Natural killer cell treated with Interleukin-12 subunit alpha and Interleukin-12 subunit beta and Interleukin-15 and Interleukin-18, amount 100 ng/mL, for 72 hours (primary cell): Measurements from ENCODE around the gene PYGB. TPM values are rescaled to one million over a fixed set of nuclear protein-coding genes. Genes with fewer than 3 reads are reported as not detected.

ENCODE experiments used
- ATAC-seq, 2 donors: fragments of 150-1000 bp; cut with Tn5 transposase in 1 of 2; sonication (Bioruptor Pico), chemical (Tn5 transposase) in 1 of 2; 2 replicates each; pipeline ENCODE4 v1.10.0; 2021
- DNase-seq: peaks from one replicate; pipeline ENCODE4 v3.0.0; 2022; ENCODE audit warnings: low spot score
- H3K27ac Mint-ChIP-seq, 2 donors: 1 replicate in 1 of 2; 2 replicates in 1 of 2; pipeline ENCODE4 v1.8.0; 2022; ENCODE audit warnings: mixed read lengths in 2 of 2, mild to moderate bottlenecking in 1 of 2, moderate library complexity in 1 of 2
- H3K27me3 Mint-ChIP-seq, 2 donors: 1 replicate in 1 of 2; 2 replicates in 1 of 2; pipeline ENCODE4 v1.8.0; 2022; ENCODE audit warnings: mixed read lengths in 2 of 2
- H3K36me3 Mint-ChIP-seq: one replicate; pipeline ENCODE4 v1.8.0; 2022; ENCODE audit warnings: mixed read lengths
- H3K4me1 Mint-ChIP-seq, 2 donors: 1 replicate in 1 of 2; 2 replicates in 1 of 2; pipeline ENCODE4 v1.8.0; 2022; ENCODE audit warnings: low read depth in 2 of 2, mixed read lengths in 2 of 2, mild to moderate bottlenecking in 1 of 2
- H3K4me3 Mint-ChIP-seq: one replicate; pipeline ENCODE4 v1.8.0; 2022; ENCODE audit warnings: mixed read lengths
- H3K9me3 Mint-ChIP-seq: 2 replicates; pipeline ENCODE4 v1.8.0; 2022; ENCODE audit warnings: mixed read lengths
- total RNA-seq, 2 donors: library from RNA; stranded (reverse); gene quantifications; one replicate each; pipeline ENCODE4 v1.2.3, GENCODE V29; 2022

The PYGB gene
- total RNA-seq, 2 donors from 2014 or later, result 35.9 to 40.4 TPM

DNA sequence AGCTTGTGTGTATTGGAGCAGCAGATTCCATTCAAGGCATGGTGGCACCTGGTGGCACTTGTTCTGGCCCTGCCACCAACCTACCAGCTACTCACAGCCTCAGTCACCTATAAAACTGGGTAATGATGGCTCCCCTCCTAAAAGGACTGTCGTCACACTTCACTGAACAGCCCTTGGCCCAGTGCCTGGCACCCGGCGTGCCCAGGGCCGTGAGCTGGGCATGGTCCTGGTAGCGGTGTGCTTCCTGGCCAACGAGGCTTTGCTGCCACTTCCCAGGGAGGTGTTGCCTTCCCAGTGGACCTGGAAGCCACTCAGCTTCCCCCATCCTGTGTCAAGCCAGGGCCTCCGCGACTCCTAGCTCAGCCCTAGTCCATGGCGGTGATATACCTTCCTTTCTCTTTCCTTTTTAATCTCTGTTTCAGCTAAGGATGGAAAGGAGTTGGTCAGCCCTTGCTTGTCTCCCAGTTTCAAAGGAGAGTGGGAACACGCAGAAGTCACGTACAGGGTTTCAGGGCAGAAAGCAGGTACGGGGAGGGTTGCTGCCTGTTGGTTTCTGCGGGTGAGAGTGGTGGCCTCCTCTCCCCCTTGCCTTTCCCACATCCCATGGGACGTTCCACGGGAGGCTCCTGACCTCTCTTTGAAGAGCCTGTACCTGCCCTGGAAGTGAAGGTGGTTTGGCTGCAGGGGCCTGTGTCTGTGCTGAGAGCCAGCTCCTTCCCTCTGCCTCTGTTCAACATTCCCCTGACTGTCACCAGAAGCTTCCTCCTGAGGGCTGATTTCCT lies 26.9 kb upstream of the PYGB start:
- Mint-ChIP-seq H3K27ac (no peak overlapping the region), H3K27me3 (no peaks in the 10 kb centered on the region), H3K4me1 (no peaks in the 10 kb centered on the region), H3K4me3 (no peak overlapping the region), H3K9me3 (no peaks in the 10 kb centered on the region), H3K36me3 (no peaks in the 10 kb centered on the region)
- DNase-seq (no peak), ATAC-seq (no peak)

DNA sequence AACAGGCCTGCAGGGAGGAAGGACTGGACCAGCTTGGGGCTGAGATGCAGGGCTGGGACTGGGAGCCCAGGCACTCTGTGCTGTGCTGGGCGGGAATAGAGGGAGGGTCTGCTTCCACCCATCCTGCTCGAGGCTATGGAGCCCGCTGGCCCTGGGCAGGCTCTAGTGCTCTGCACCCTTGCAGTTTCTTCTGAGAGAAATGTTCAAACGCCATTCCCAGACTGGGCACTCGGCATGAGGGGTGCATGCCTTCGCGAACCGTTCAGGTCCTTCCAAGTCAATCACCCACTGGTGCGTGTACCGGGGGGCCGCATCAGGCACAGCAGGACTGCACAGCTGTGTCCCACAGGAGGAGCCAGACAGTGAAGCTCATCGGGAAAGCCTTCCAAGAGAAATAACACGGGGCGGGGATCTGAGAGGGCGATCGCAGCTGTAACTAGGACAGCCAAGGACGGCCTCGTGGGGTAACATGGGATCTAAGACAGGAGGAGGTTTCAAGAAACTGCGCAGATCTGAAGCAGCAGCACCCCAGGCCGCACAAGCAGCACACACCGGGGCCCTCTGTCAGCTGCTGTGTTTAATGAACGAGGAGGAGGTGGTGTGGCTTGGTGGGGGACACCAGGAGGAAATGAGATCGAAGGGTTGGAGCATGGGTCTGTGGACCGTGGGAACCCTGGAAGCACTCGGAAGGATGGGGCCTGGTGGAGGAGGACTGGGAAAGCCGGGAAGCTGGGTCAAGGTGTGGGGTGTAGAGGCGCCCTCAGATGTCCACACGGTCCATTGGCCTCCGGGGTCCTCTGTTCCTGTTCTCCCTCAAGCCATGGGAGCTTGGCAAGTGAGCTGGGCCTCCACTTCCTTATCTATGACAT lies 26.1 kb upstream of the PYGB start:
- Mint-ChIP-seq H3K4me1 (no peaks in the 10 kb centered on the region), H3K27ac (no peak overlapping the region), H3K27me3 (no peaks in the 10 kb centered on the region), H3K36me3 (no peaks in the 10 kb centered on the region), H3K4me3 (no peak overlapping the region), H3K9me3 (no peaks in the 10 kb centered on the region)
- DNase-seq (no peak), ATAC-seq (no peak)

DNA sequence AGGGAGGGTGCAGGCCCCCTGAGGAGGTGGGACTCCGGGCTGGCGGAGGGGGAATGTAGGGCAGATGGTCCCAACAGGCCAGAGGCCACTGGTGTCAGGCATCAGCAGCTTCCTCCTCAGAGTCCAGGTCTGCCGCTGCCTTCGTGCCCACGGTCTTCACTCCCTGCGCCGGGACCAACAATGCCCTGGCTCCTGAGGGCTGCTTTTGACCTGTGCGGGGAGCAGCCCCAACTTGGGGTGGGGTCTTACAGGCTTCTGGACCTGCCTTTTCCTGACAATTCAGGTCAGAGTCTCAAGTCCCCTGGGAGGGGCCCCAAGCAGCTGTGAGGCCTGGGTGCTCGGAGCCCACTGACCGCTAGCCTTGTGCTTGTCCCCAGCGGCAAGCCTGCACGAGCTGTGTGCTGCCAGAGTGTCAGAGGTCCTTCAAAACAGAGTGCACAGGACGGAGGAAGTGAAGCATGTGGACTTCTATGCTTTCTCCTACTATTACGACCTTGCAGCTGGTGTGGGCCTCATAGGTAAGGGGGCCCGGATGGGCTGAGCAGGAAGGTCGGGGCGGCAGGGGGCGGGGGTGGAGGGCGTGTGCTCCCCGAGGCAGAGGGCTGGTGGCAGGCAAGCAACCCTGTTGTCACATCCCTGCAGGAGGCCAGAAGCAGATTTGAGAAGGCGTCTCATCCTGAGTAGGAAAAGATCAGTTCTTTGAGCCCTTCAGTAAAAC lies 25.3 kb upstream of the PYGB start:
- Mint-ChIP-seq H3K27me3 (no peaks in the 10 kb centered on the region), H3K27ac (no peak overlapping the region), H3K4me1 (no peaks in the 10 kb centered on the region), H3K36me3 (no peaks in the 10 kb centered on the region), H3K9me3 (no peaks in the 10 kb centered on the region), H3K4me3 (no peak overlapping the region)
- no peak for ATAC-seq
- no peak for DNase-seq

DNA sequence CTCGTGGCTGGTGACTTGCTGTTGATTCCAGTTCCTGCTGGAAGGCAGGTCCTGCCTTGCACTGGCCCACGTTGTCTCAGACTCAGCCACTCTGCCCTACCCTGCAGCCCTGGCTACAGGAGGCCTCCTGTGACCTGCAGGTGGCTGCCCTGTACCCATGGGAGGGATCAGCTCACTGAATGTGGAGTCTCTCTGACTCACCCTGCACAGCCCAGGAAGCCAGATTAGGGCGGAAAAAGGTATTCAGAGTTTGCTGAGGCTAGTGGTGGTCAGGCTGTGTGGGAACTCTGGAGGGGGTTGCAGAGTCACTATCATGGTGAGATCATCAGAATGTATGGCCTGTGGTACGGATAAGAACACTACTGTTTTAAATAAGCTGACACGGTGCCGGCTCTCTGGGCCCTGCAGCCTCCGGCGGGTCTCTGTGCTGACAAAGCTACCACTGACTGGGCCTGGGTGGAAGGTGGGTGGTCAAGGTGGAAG lies 24.7 kb upstream of the PYGB start:
- no peaks in the 10 kb centered on the region for H3K4me1 Mint-ChIP-seq
- no peak overlapping the region for H3K27ac Mint-ChIP-seq
- H3K27me3 Mint-ChIP-seq, result no peaks in the 10 kb centered on the region
- H3K36me3 Mint-ChIP-seq, result no peaks in the 10 kb centered on the region
- DNase-seq (no peak), ATAC-seq (peak; percentile 29 to 49)
- no peak overlapping the region for H3K4me3 Mint-ChIP-seq
- H3K9me3 Mint-ChIP-seq, result no peaks in the 10 kb centered on the region

DNA sequence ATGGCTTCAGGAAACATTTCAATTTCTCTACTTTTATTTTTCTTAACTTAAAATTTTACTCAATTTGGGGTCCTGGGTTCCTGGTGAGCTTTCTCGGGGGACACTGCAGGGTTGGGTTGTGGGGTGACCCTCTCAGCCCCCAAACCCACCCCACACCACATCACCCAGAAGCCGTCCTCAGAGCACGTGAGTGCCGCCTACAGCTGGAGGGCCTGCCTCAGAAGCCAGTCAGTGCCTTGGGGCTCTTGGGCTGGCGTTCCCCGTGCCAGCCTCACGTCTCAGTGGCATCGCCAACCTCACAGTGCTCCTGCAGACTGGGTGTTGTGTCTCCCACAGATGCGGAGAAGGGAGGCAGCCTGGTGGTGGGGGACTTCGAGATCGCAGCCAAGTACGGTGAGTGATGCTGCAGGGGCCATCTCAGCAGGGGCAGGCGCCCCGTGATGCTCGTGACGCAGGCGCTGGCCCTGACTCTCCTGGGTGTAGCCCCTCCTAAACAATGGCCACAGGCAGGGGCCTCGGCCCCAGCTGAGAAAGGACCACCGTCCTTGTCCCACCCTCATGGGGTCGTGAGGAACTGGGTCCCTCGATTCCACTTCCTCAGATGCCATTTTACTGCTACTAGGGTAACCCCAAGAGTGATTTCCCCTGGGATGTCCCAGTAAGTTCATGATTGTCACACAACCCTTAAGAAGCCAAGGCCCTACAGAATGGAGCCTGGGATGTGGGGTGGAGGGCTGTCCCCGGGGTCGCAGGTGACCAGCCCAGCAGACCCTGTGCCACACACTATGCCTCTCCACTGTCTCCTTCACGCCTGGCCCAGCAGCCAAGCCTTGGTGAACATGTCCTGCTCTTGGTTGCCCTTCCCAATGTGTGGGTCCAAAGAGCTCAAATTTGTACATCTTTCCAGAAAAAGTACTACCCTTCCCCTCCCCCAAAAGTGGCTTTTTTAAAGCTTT lies 23.8 kb upstream of the PYGB start:
- no peaks in the 10 kb centered on the region for H3K4me1 Mint-ChIP-seq
- H3K4me3 Mint-ChIP-seq, result no peak overlapping the region
- no peak for ATAC-seq
- DNase-seq, result no peak
- H3K27me3 Mint-ChIP-seq, result no peaks in the 10 kb centered on the region
- H3K9me3 Mint-ChIP-seq, result no peaks in the 10 kb centered on the region
- no peak overlapping the region for H3K27ac Mint-ChIP-seq
- no peaks in the 10 kb centered on the region for H3K36me3 Mint-ChIP-seq

DNA sequence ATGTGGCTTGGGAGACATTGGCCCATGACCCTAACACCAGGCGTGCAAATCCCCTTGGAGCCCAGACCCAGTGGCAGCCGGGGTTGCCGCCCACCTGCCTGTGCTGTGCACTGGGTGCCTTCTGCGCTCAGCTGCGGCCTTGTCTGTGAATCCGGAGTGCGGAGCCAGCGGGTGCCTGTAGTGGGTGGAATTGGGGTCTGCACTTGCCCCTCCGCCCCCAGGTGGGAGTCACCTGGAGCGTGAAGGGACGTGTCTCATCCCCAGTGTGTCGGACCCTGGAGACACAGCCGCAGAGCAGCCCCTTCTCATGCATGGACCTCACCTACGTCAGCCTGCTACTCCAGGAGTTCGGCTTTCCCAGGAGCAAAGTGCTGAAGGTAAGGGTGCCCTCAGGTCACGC lies 22.9 kb upstream of the PYGB start:
- Mint-ChIP-seq H3K4me1 (no peaks in the 10 kb centered on the region), H3K27ac (no peak overlapping the region), H3K9me3 (no peaks in the 10 kb centered on the region), H3K27me3 (no peaks in the 10 kb centered on the region), H3K36me3 (no peaks in the 10 kb centered on the region), H3K4me3 (no peak overlapping the region)
- ATAC-seq (no peak), DNase-seq (no peak)

DNA sequence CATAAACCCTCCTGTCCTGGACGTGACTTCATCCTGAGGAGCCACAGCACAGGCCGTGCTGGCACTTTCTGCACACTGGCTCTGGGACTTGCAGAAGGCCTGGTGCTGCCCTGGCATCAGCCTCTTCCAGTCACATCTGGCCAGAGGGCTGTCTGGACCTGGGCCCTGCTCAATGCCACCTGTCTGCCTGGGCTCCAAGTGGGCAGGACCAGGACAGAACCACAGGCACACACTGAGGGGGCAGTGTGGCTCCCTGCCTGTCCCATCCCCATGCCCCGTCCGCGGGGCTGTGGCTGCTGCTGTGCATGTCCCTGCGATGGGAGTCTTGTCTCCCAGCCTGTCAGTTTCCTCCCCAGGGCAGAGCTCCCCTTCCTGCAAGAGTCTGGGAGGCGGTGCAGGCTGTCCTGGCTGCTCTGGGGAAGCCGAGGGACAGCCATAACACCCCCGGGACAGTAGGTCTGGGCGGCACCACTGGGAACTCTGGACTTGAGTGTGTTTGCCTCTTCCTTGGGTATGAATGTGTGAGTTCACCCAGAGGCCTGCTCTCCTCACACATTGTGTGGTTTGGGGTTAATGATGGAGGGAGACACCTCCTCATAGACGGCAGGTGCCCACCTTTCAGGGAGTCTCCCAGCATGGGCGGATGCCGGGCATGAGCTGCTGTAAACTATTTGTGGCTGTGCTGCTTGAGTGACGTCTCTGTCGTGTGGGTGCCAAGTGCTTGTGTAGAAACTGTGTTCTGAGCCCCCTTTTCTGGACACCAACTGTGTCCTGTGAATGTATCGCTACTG lies 22.0 kb upstream of the PYGB start:
- DNase-seq, result no peak
- Mint-ChIP-seq H3K9me3 (no peaks in the 10 kb centered on the region), H3K36me3 (no peaks in the 10 kb centered on the region), H3K27me3 (no peaks in the 10 kb centered on the region), H3K4me1 (no peaks in the 10 kb centered on the region), H3K4me3 (no peak overlapping the region), H3K27ac (no peak overlapping the region)
- ATAC-seq, result no peak

DNA sequence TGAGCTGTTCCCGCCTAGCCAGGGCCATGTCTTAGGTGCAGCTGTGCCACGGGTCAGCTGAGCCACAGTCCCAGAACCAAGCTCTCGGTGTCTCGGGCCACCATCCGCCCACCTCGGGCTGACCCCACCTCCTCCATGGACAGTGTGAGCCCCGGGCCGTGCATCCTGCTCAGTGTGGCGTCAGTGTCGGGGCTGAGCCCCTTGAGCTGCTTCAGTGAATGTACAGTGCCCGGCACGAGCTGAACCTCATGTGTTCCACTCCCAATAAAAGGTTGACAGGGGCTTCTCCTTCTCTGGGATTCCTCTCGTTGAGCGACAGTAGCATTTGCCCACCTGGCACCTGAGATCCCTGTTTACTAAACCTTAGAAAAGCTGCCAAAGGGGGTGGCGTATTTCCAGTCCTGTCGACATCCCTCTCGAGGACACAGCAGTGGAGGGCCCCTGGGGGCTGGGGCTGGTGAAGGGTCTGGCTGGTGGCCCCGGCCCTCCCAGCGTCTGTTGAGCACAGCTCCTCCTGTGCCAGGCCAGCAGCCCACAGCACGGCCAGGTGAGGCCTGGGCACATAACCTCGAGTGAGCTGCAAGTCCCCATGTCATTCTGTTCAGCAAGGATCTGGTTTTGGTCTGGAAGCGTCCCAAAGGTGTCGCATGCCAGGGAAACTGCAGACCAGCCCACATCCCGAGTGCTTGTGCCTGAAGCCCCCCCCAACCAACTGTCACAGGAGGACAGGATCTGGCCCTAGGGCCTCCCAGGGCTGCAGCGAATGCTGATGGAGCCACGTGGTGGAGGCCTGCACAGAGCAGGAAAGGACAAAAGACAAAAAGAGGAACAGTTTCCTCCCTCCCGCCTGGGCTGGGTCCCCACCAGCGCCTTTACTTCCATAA lies 21.2 kb upstream of the PYGB start:
- ATAC-seq, result no peak
- Mint-ChIP-seq H3K4me1 (no peaks in the 10 kb centered on the region), H3K4me3 (no peak overlapping the region), H3K9me3 (no peaks in the 10 kb centered on the region), H3K36me3 (no peaks in the 10 kb centered on the region), H3K27me3 (no peaks in the 10 kb centered on the region), H3K27ac (no peak overlapping the region)
- DNase-seq, result no peak

DNA sequence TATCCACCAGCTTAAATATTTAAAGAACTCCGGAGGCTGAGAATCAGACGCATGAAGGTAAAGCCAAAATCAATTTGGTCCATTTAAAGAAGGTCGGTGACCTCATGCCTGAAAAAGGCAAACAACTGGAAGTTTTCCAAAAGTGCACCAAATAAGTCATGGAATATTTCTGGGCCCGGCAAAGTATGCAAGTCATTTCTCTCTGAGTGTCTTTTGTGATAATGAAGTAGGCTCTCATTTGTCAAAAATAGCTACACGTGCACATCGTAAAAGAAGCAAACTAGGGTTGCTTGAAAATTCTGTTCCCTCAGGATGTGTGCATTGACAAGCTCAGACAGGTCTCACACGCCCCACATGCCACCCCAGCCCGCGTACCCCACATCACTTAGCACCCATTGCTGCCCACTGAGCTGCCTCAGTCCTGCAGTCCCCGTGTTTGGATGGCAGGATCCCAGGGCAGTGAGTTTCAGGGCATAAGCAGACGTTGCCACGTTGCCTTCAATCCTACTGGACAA lies 20.5 kb upstream of the PYGB start:
- Mint-ChIP-seq H3K27me3 (no peaks in the 10 kb centered on the region), H3K27ac (no peak overlapping the region), H3K4me1 (no peaks in the 10 kb centered on the region), H3K4me3 (no peak overlapping the region), H3K36me3 (no peaks in the 10 kb centered on the region), H3K9me3 (no peaks in the 10 kb centered on the region)
- ATAC-seq (no peak), DNase-seq (no peak)

DNA sequence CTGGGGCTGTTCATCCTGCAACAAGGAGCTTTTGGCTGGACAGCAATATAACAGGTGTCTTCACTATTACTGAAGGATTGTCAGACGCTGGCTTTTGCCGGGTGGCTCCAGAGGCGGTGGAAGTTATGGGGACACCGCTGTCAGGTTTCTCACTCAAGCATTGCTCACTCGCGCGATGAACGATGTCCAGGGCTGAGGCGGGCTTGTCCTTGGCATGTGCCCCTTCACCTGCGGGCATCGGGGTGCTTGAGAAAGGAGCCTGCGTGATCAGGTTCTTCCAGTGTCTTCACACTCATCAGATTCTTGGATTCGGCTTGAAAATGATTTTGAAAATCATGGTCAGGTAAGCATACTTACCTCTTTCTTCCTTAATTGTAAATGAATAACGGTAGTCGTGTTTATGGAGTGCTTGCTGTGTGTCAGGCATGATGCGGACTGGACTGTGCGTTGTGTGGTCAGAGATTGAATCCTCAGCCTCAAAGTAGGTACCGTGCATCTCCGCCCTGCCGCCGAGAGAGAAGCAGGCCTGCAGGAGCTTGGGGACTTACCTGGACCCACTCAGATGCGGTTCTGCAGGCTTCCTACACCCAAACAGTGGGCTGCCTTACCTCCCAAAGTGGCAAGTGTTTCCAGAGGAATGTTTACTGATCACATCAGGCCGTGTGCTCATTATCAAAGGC lies 18.3 kb upstream of the PYGB start:
- Mint-ChIP-seq H3K9me3 (no peaks in the 10 kb centered on the region), H3K4me3 (no peak overlapping the region), H3K27ac (no peak overlapping the region), H3K4me1 (no peaks in the 10 kb centered on the region), H3K27me3 (no peaks in the 10 kb centered on the region), H3K36me3 (no peaks in the 10 kb centered on the region)
- ATAC-seq (no peak), DNase-seq (peak; percentile 23)

DNA sequence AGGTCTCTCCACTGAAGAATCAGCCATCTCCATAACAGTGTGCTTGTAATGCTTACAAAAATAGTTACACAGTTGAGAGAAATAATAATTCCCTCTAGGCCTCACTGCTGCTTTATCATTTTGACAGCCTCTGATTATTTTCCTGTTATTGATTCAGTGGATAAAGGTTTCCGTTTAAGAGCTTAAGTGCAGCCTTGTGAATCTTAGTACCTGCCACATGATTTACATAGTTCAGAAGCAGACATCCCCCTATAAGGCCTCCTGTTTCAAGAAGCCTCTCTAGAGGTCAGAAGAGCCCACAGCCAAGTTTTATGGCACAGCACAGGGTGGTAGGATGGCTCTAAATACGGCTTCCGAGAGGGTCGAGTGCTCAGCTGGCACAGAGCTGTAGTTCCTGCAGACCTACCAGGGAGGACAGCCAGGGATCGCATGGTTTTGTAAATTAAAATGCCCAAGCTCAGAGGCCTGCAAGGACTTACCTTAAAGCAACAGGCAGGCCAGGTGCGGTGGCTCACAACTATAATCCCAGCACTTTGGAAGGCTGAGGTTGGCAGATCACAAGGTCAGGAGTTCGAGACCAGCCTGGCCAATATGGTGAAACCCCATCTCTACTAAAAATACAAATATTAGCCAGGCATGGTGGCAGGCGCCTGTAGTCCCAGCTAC lies 17.6 kb upstream of the PYGB start:
- no peak overlapping the region for H3K4me3 Mint-ChIP-seq
- no peaks in the 10 kb centered on the region for H3K27me3 Mint-ChIP-seq
- DNase-seq (peak; percentile 26), ATAC-seq (no peak)
- H3K27ac Mint-ChIP-seq, result no peak overlapping the region
- no peaks in the 10 kb centered on the region for H3K4me1 Mint-ChIP-seq
- H3K36me3 Mint-ChIP-seq, result no peaks in the 10 kb centered on the region
- no peaks in the 10 kb centered on the region for H3K9me3 Mint-ChIP-seq
